22Rv1 (cell line): ENCODE data around the gene BPIFB6.

Experiments used
- ZFX ChIP-seq: fragments of 450-650 bp; IDR thresholded peaks from 2 replicates; pipeline ENCODE4 v1.6.1; 2017; ENCODE audit warnings: antibody characterized with exemption, borderline replicate concordance
- TF ChIP-seq, protein P1 (sequence below): fragments of 450-650 bp; IDR thresholded peaks from 2 replicates; pipeline ENCODE4 v1.5.1; 2017; ENCODE audit warnings: mild to moderate bottlenecking

DNA sequence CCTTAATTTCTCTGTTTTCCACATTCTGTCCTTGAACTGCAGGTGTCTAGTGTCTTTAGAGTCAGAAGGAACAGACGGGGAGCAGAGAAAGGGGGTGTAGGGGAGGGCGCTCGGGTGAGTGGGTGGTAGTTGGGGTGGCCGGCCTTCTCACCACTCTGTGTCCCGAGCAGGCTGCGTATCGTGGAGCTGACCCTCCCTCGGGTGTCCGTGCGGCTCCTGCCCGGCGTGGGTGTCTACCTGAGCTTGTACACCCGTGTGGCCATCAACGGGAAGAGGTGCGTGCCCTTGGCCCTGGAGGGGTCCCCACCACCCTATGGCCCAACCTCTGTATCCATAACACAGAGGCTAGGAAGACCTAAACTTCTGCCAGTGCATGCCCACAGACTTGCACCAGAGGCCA is 53.3 kb downstream of the BPIFB6 start:
- TF ChIP-seq, protein P1, sequence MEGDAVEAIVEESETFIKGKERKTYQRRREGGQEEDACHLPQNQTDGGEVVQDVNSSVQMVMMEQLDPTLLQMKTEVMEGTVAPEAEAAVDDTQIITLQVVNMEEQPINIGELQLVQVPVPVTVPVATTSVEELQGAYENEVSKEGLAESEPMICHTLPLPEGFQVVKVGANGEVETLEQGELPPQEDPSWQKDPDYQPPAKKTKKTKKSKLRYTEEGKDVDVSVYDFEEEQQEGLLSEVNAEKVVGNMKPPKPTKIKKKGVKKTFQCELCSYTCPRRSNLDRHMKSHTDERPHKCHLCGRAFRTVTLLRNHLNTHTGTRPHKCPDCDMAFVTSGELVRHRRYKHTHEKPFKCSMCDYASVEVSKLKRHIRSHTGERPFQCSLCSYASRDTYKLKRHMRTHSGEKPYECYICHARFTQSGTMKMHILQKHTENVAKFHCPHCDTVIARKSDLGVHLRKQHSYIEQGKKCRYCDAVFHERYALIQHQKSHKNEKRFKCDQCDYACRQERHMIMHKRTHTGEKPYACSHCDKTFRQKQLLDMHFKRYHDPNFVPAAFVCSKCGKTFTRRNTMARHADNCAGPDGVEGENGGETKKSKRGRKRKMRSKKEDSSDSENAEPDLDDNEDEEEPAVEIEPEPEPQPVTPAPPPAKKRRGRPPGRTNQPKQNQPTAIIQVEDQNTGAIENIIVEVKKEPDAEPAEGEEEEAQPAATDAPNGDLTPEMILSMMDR, result no peak
- TF ChIP-seq ZFX, result no peak
